ENCODE measurements around the gene TCL1A. TPM values are rescaled to one million over a fixed set of nuclear protein-coding genes. Genes with fewer than 3 reads are reported as not detected.
"Not testable (repeated sequence)": the region's sequence is repeated elsewhere in the genome, so short reads cannot be mapped to it uniquely, and the experiment has no call there.

The TCL1A gene
- not detected for total RNA-seq
- long read RNA-seq: 0 reads

GRCh38 chr14:95713596-95714371, at the start of gene TCL1A:
Gene TCL1A, minus strand, starts transcription at chr14:95714125. Its CDS starts 59 bp downstream, at chr14:95714066.
- ATAC-seq (no peak), DNase-seq (ENCODE audit: missing footprints) (no peak)
- intact Hi-C loops (cut with DNase I): no loop called here

DNA sequence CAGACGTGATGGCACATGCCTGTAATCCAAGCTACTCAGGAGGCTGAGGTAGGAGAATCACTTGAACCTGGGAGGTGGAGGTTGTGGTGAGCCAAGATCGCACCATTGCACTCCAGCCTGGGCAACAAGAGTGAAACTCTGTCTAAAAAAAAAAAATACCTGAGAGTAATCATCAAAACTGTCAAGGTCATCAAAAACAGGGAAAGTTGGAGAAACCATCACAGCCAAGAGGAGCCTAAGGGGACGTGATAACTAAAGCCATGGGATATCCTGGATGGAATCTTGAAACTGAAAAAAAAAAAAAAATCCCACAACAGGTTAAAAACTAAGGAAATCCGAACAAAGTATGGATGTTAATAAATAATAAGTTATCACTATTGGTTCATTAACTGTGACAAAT, 49.1 kb upstream of the TCL1A start:
- DNase-seq (ENCODE audit: missing footprints); intact Hi-C loops (cut with DNase I); ATAC-seq: not testable (repeated sequence)

GRCh38 chr14:95761436-95761835, 47.5 kb upstream of the TCL1A start:
- no peak for ATAC-seq
- intact Hi-C loops (cut with DNase I): no loop called here
- DNase-seq (ENCODE audit: missing footprints): no peak

DNA sequence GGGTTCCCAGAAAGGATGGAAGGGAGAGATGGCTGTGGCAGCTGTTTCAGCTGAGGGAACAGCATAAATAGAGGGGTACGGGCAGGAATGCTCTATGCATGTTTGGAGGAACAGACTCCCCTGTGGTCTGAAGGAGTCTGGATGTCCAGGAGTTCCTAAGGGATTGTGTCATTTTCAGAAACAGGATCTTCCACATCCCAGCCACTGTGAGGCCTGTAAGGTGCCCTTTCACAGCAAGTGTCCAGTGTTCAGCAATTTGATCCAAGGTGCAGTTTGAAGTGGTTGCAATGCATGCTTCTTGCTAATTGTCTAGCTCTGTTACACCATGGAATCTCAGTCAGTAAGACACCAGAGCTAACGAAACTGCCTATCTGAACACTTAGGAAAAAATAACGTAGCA, 46.7 kb upstream of the TCL1A start:
- no peak for ATAC-seq

DNA sequence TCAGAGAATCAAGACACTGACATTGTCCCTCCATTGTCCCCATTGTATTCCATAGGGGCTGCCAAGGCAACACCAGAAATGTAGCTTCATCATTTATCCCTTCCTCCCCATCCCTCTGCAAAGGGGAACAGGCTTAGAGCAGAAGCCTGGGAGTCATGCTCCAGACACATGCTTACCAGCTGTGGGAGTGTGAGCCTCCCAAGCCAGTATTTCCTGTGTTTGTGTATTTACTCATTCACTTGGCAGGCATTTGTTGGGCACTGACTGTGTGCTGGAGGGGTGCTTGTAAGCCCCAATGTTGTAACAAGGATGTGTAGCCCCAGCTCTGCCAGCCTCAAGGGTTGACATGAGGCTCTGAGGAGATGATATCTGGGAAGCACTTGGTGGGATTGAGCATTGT, 46.0 kb upstream of the TCL1A start:
- no peak for ATAC-seq

More for the DNA sequence above, 46.7 kb upstream of the TCL1A start:
- intact Hi-C loops (cut with DNase I): no loop called here
- no peak for DNase-seq (ENCODE audit: missing footprints)

DNA sequence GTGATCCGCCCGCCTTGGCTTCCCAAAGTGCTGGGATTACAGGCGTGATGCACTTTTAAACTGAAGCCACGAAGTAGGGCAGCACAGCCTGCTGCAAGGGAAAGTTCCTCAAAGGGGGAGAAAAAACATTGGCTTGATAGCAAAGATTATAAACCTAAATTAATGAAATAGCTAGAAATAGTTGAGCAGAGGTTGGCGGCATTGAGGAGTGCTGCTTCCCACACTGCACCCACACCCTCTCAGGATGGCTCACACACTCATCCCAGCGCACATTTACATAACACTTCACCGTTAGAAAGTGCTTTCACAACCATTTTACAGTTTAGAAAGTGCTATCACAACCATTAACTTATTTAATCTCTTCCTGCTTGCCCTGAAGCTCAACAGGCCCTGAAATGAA, 44.4 kb upstream of the TCL1A start:
- DNase-seq (ENCODE audit: missing footprints) (no peak), ATAC-seq (no peak)
- intact Hi-C loops (cut with DNase I): no loop called here

More for the DNA sequence above, 46.0 kb upstream of the TCL1A start:
- intact Hi-C loops (cut with DNase I): no loop called here
- no peak for DNase-seq (ENCODE audit: missing footprints)

GRCh38 chr14:95756751-95757150, 42.8 kb upstream of the TCL1A start:
- intact Hi-C loops (cut with DNase I): no loop called here
- ATAC-seq (no peak), DNase-seq (ENCODE audit: missing footprints) (no peak)

DNA sequence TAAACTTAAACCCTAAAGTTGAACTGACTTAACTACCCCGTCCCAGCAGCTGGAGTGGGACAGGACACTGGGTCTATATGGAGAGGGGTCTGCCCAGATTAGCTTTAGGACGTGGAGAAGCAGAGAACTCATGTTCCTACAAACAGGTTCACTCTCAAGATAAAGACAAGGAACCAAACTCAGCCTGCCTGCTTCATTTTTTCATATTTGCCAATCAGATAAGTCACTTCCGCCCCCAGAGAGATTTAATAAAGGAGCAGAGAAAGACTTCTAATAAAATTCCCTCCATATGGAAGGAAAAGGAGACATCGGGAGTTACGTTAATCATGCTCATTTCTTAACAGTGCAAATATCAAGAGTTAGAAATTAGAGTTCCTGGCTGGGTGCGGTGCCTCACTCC, 42.2 kb upstream of the TCL1A start:
- no peak for DNase-seq (ENCODE audit: missing footprints)
- ATAC-seq: no peak
- intact Hi-C loops (cut with DNase I): no loop called here

DNA sequence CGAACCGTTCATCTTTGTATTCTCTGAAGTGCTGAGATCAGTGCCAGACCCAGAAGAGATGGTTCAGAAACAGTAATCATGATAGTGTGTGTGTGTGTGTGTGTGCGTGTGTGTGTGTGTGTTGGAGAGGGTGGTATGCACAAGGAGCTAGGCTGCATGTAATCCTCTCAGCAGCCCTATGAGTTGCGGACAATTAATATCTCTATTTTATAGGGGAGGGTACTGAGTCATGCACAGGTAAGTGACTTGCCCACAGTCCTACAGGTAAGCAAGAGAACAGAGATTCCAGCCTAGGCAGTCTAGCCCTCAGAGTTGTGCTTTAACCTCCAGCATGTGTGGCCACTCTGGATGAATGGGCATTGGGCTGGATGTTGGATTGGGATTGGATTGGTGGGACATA, 27.9 kb upstream of the TCL1A start:
- no peak for DNase-seq (ENCODE audit: missing footprints)
- no peak for ATAC-seq
- intact Hi-C loops (cut with DNase I): no loop called here

- intact Hi-C loops (cut with DNase I): no loop called here
- DNase-seq (ENCODE audit: missing footprints) (no peak), ATAC-seq (no peak)
These were observed 27.1 kb upstream of the TCL1A start for GRCh38 chr14:95741038-95741490.

DNA sequence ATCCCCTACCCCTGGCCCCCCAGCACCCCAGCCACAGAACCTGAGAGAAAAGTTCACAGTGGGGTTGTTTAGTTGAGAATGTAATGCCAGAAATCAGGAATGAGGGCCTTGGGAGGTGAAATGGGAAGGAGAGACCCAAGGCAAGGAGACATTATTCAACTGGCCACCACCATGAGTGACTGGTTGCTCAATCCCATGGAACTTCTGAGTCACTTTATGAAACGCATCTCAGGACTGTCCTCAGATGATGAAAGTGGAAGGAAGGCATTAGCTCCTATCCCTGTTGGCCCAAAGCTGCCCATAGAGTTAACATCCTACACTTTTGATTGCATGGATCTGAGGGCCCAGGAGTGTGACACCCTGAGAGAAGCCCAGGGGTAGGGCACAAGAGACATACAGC, 25.4 kb upstream of the TCL1A start:
- intact Hi-C loops (cut with DNase I): no loop called here

DNA sequence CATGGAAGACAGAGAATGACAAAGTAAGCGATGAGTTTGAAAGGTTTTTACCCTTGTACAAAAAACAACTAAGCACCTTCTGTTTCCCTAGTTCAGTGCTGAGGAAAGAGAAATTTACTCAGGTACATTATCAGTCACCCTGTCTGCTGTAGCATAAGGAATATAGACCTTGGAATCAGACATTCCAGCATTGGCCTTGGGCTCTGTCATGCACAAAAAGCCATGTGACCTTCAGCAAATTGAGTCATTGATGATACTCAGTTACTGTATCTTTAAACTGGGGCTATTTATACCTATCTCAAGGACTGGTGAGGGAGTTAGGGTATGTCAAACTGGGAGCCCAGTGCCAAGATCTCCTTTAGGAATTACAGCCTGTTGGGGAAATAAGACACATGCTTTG, 19.3 kb upstream of the TCL1A start:
- intact Hi-C loops (cut with DNase I): no loop called here
- DNase-seq (ENCODE audit: missing footprints): no peak
- no peak for ATAC-seq

More for the DNA sequence above, 25.4 kb upstream of the TCL1A start:
- no peak for DNase-seq (ENCODE audit: missing footprints)
- ATAC-seq: no peak

DNA sequence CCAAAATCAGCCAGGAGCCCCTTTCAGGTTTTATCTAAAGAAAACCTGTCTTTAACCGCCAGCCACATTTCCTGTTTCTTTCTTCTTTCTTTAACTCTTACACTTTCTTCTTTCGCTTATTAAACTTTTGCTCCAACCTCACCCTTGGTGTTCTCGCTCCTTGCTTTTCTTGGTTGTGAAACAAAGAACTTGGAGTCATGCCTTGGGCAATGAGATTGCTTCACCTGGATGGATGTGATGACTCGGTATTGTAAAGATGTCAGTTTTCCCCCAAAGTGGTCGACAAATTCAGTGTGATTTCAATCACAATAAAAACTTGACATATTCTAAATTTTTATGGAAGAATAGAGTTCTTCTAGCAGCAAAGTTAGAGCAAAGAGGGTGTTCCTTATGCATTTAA, 16.2 kb upstream of the TCL1A start:
- intact Hi-C loops (cut with DNase I): no loop called here
- ATAC-seq: no peak
- no peak for DNase-seq (ENCODE audit: missing footprints)

DNA sequence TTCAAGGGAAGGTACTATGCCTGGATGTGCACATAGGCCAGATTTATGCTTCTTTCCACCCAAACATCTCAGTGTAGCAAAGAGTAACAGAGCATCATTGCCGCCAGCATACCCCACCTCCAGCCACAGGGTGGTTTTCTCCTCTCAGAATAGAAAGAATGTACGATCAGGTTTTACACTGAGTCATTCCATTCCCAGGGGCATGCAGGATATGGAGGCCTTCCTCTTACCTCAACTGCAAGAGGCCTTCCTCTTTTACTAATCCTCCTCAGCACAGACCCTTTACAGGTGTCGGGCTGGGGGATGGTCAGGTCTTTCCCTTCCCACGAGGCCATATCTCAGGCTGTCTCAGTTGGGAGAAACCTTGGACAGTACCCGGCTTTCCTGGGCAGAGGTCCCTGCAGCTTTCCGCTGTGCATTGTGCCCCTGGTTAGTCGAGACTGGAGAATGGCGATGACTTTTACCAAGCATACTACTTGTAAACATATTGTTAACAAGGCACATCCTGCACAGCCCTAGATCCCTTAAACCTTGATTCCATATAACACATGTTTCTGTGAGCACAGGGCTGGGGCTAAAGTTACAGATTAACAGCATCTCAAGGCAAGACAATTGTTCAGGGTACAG, 15.6 kb upstream of the TCL1A start:
- intact Hi-C loops (cut with DNase I); DNase-seq (ENCODE audit: missing footprints); ATAC-seq: not testable (repeated sequence)

GRCh38 chr14:95727056-95727700, 13.3 kb upstream of the TCL1A start:
- no peak for ATAC-seq
- no peak for DNase-seq (ENCODE audit: missing footprints)
- intact Hi-C loops (cut with DNase I): no loop called here

GRCh38 chr14:95725685-95726336, 11.9 kb upstream of the TCL1A start:
- ATAC-seq (no peak), DNase-seq (ENCODE audit: missing footprints) (no peak)
- intact Hi-C loops (cut with DNase I): no loop called here

DNA sequence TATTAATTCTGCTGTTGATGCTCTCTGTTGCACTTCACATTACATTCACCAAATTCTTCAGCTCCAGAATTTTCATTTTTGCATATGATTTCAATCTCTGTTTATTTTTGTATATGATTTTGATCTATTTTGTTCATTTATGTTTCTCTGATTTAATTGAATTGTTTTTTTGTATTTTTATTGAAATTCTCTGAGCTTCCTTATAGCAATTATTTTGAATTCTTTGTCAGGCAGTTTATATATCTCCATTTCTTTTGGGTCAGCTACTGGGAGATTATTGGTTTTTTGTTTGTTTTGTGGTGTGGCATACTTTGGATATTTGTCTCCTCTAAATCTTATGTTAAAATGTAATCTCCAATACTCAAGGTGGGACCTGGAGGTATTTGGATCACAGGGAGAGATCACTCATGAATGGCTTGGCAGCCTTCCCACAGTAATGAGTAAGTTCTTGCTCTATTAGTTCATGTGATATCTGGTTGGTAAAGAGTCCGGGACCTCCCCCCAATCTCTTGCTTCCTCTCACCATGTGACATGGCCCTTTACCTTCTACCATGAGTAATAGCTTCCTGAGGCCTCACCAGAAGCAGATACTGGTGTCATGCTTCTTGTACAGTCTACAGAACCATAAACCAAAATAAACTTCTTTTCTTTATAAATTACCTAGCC, 8.7 kb upstream of the TCL1A start:
- ATAC-seq (no peak), DNase-seq (ENCODE audit: missing footprints) (no peak)
- intact Hi-C loops (cut with DNase I): no loop called here

DNA sequence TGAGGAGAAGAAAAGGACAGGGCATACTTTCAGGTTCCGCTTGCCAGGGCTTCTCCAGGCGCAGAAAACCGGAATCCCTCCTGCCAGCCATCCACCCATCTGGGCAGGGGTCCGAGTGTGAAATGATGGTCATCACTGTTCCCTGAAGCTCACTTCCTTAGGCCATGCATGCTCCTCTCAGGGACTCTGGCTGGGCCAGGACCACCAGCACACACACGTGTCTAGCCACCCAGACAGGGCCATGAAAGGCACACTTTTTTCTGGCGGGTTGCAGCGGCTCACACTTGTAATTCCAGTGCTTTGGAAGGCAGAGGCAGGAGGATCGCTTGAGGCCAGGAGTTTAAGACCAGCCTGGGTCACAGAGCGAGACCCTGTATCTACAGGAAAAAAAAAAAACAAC, 1.5 kb downstream of the TCL1A start:
- ATAC-seq (no peak), DNase-seq (ENCODE audit: missing footprints) (no peak)
- intact Hi-C loops (cut with DNase I): no loop called here
